G401.6 (cell line): ENCODE data around the gene ERLIN1.

ENCODE experiments used
- FAIRE-seq: peaks from 2 replicates; lab custom pipeline; 2012; peaks lifted over from hg19 to GRCh38; lab: Jason Lieb, UNC

Gene ERLIN1

GRCh38 chr10:100168313-100168643 is 17.6 kb downstream of the ERLIN1 start:
- FAIRE-seq: no peak

- FAIRE-seq: no peak
These were observed 18.1 kb downstream of the ERLIN1 start for GRCh38 chr10:100167553-100168312.

- no peak for FAIRE-seq
These were observed 21.9 kb downstream of the ERLIN1 start for GRCh38 chr10:100163704-100164621.

- no peak for FAIRE-seq
These were observed 23.1 kb downstream of the ERLIN1 start for GRCh38 chr10:100162696-100163095.

- no peak for FAIRE-seq
These were observed 27.6 kb downstream of the ERLIN1 start for GRCh38 chr10:100158044-100158805.

GRCh38 chr10:100157156-100157555 is 28.7 kb downstream of the ERLIN1 start:
- FAIRE-seq: no peak

- FAIRE-seq: no peak
These were observed 29.9 kb downstream of the ERLIN1 start for GRCh38 chr10:100155936-100156335.

GRCh38 chr10:100154666-100155065 is 31.2 kb downstream of the ERLIN1 start:
- FAIRE-seq: no peak

GRCh38 chr10:100153239-100153825 is 32.5 kb downstream of the ERLIN1 start:
- no peak for FAIRE-seq

GRCh38 chr10:100151723-100152300 is 34.0 kb downstream of the ERLIN1 start:
- FAIRE-seq: no peak

GRCh38 chr10:100148353-100149211 is 37.2 kb downstream of the ERLIN1 start:
- FAIRE-seq: no peak

GRCh38 chr10:100146875-100147650 is 38.8 kb downstream of the ERLIN1 start:
- FAIRE-seq: no peak

GRCh38 chr10:100146398-100146797 is 39.4 kb downstream of the ERLIN1 start:
- FAIRE-seq: no peak

- FAIRE-seq: no peak
These were observed 42.1 kb downstream of the ERLIN1 start for GRCh38 chr10:100143756-100144155.

- FAIRE-seq: no peak
These were observed 44.3 kb downstream of the ERLIN1 start for GRCh38 chr10:100141446-100142087.

- no peak for FAIRE-seq
These were observed 45.8 kb downstream of the ERLIN1 start for GRCh38 chr10:100140070-100140469.

- FAIRE-seq: no peak
These were observed 46.8 kb downstream of the ERLIN1 start for GRCh38 chr10:100138921-100139496.

GRCh38 chr10:100135486-100135885 is 50.3 kb downstream of the ERLIN1 start:
- FAIRE-seq: no peak

- no peak for FAIRE-seq
These were observed 52.0 kb downstream of the ERLIN1 start for GRCh38 chr10:100133801-100134200.
